Suprapubic skin (tissue), 3 donors: ENCODE data around the gene EXOC7.

Experiments
- CTCF ChIP-seq, 2 donors: fragments of 200-600 bp in 1 of 2; fragments of 450-650 bp in 1 of 2; sonication (generic) in 1 of 2; IDR thresholded peaks; one replicate each; pipeline ENCODE4 v1.5.1; 2016 to 2019; ENCODE audit warnings: antibody characterized with exemption in 2 of 2, mild to moderate bottlenecking in 1 of 2, moderate library complexity in 1 of 2
- EP300 ChIP-seq: sonication (generic); formaldehyde crosslinking; IDR thresholded peaks from one replicate; pipeline ENCODE4 v1.6.1; 2017; ENCODE audit warnings: antibody characterized with exemption

GRCh38 chr17:76130473-76130872 is 26.9 kb upstream of the EXOC7 start:
- TF ChIP-seq CTCF (IDR thresholded peaks at IDR 0.05) (no peak), EP300 (no peak)
